HG02759 (cell line): ENCODE data around the gene LRRTM2.
"Not testable (repeated sequence)": the region's sequence is repeated elsewhere in the genome, so short reads cannot be mapped to it uniquely, and the experiment has no call there.

Source experiments
- ATAC-seq: cut with Tn5 transposase; IDR thresholded peaks from one replicate; pipeline ENCODE4 v1.9.1; 2021; ENCODE audit warnings: mild to moderate bottlenecking, moderate library complexity; ENCODE audit not compliant: unreplicated experiment

LRRTM2 gene

GRCh38 chr5:138874771-138875551, at the start of gene LRRTM2:
TSS of gene LRRTM2 (minus strand) at chr5:138875335. CDS start at chr5:138874911, 424 bp downstream.
- no peak for ATAC-seq

- ATAC-seq: no peak
Measured at GRCh38 chr5:138922494-138922893, 47.4 kb upstream of the LRRTM2 start.

- not testable (repeated sequence) for ATAC-seq
Measured at GRCh38 chr5:138921362-138921761, 46.2 kb upstream of the LRRTM2 start.

- ATAC-seq: no peak
Measured at GRCh38 chr5:138920181-138920580, 45.0 kb upstream of the LRRTM2 start.

- no peak for ATAC-seq
Measured at GRCh38 chr5:138918686-138919085, 43.6 kb upstream of the LRRTM2 start.

GRCh38 chr5:138914338-138914737, 39.2 kb upstream of the LRRTM2 start:
- ATAC-seq: no peak

- ATAC-seq: no peak
Measured at GRCh38 chr5:138913773-138914172, 38.6 kb upstream of the LRRTM2 start.

- no peak for ATAC-seq
Measured at GRCh38 chr5:138912093-138912492, 37.0 kb upstream of the LRRTM2 start.

- no peak for ATAC-seq
Measured at GRCh38 chr5:138911441-138911840, 36.3 kb upstream of the LRRTM2 start.

GRCh38 chr5:138910546-138911185, 35.5 kb upstream of the LRRTM2 start:
- no peak for ATAC-seq

GRCh38 chr5:138909734-138910133, 34.6 kb upstream of the LRRTM2 start:
- no peak for ATAC-seq

- no peak for ATAC-seq
Measured at GRCh38 chr5:138905541-138905940, 30.4 kb upstream of the LRRTM2 start.

- no peak for ATAC-seq
Measured at GRCh38 chr5:138903130-138903775, 28.1 kb upstream of the LRRTM2 start.

- ATAC-seq: no peak
Measured at GRCh38 chr5:138901716-138902115, 26.6 kb upstream of the LRRTM2 start.

- no peak for ATAC-seq
Measured at GRCh38 chr5:138900281-138900965, 25.3 kb upstream of the LRRTM2 start.

GRCh38 chr5:138898742-138899141, 23.6 kb upstream of the LRRTM2 start:
- ATAC-seq: no peak

GRCh38 chr5:138898299-138898698, 23.2 kb upstream of the LRRTM2 start:
- no peak for ATAC-seq

- ATAC-seq: no peak
Measured at GRCh38 chr5:138895918-138896317, 20.8 kb upstream of the LRRTM2 start.

- ATAC-seq: no peak
Measured at GRCh38 chr5:138890644-138891043, 15.5 kb upstream of the LRRTM2 start.

GRCh38 chr5:138889994-138890393, 14.9 kb upstream of the LRRTM2 start:
- no peak for ATAC-seq

GRCh38 chr5:138884554-138884953, 9.4 kb upstream of the LRRTM2 start:
- no peak for ATAC-seq
